Mononuclear cell (primary cell): ENCODE measurements around the gene CAPZA1. TPM values are rescaled to one million over a fixed set of nuclear protein-coding genes. Genes with fewer than 3 reads are reported as not detected.
"Not testable (repeated sequence)": the region's sequence is repeated elsewhere in the genome, so short reads cannot be mapped to it uniquely, and the experiment has no call there.

Source experiments
- H3K27me3 ChIP-seq: 2 replicates; pipeline ENCODE4 v1.6.0; 2011; ENCODE audit warnings: low read length, control low read depth; ENCODE audit not compliant: insufficient read depth
- H3K4me1 ChIP-seq: 2 replicates; pipeline ENCODE4 v1.5.1; 2011; ENCODE audit warnings: mild to moderate bottlenecking, low read length, control low read depth; ENCODE audit not compliant: insufficient read depth
- H3K4me3 ChIP-seq: 2 replicates; pipeline ENCODE4 v1.5.1; 2011; ENCODE audit warnings: mild to moderate bottlenecking, low read length, moderate library complexity
- H3K9me3 ChIP-seq: 2 replicates; pipeline ENCODE4 v1.5.1; 2011; ENCODE audit warnings: low read depth, mild to moderate bottlenecking, control low read depth, low read length
- total RNA-seq: library from RNA; depleted of rRNA; stranded (reverse); fragments of >200 nt; gene quantifications from one replicate; pipeline ENCODE4 v1.2.3, GENCODE V29; 2012

Gene CAPZA1
- total RNA-seq, 1 donor = 248 TPM

- Histone ChIP-seq H3K4me3 (peak overlapping the region; percentile 98), H3K27me3 (no peaks in the 10 kb centered on the region), H3K4me1 (peaks cover 32% of the 10 kb centered on the region), H3K9me3 (no peaks in the 10 kb centered on the region)
These were observed 1.4 kb upstream of the CAPZA1 start for GRCh38 chr1:112618114-112618720.

- Histone ChIP-seq H3K4me3 (peak within 1 kb of the TSS; percentile 98), H3K9me3 (no peaks in the 10 kb centered on the region), H3K4me1 (peaks cover 34% of the 10 kb centered on the region), H3K27me3 (no peaks in the 10 kb centered on the region)
These were observed 713 bp upstream of the CAPZA1 start, which contains the start of gene ST7L for GRCh38 chr1:112618721-112619517. ST7L (minus strand) TSS chr1:112619141; CDS start chr1:112619113, 28 bp downstream.

- Histone ChIP-seq H3K4me1 (peaks cover 48% of the 10 kb centered on the region), H3K9me3 (no peaks in the 10 kb centered on the region), H3K27me3 (no peaks in the 10 kb centered on the region), H3K4me3 (peak overlapping the region; percentile 98)
These were observed 704 bp downstream of the CAPZA1 start for GRCh38 chr1:112620377-112620695.

- not testable (repeated sequence) for H3K9me3 ChIP-seq, H3K4me3 ChIP-seq, H3K27me3 ChIP-seq
- H3K4me1 ChIP-seq = peaks cover 73% of the 10 kb centered on the region
These were observed 4.9 kb downstream of the CAPZA1 start for GRCh38 chr1:112624493-112624892.

GRCh38 chr1:112625696-112626095 lies 6.1 kb downstream of the CAPZA1 start:
- H3K27me3 ChIP-seq = no peaks in the 10 kb centered on the region

GRCh38 chr1:112626193-112626592 lies 6.6 kb downstream of the CAPZA1 start:
- Histone ChIP-seq H3K4me1 (peaks cover 77% of the 10 kb centered on the region), H3K27me3 (no peaks in the 10 kb centered on the region), H3K9me3 (no peaks in the 10 kb centered on the region), H3K4me3 (no peak overlapping the region)

More at GRCh38 chr1:112625696-112626095, 6.1 kb downstream of the CAPZA1 start:
- Histone ChIP-seq H3K9me3 (no peaks in the 10 kb centered on the region), H3K4me3 (no peak overlapping the region), H3K4me1 (peaks cover 79% of the 10 kb centered on the region)

- no peak overlapping the region for H3K4me3 ChIP-seq
- H3K27me3 ChIP-seq = no peaks in the 10 kb centered on the region
- H3K9me3 ChIP-seq = no peaks in the 10 kb centered on the region
- peaks cover 75% of the 10 kb centered on the region for H3K4me1 ChIP-seq
These were observed 7.3 kb downstream of the CAPZA1 start for GRCh38 chr1:112626887-112627286.

- Histone ChIP-seq H3K4me1 (peaks cover 73% of the 10 kb centered on the region), H3K9me3 (no peaks in the 10 kb centered on the region), H3K27me3 (no peaks in the 10 kb centered on the region), H3K4me3 (no peak overlapping the region)
These were observed 8.9 kb downstream of the CAPZA1 start for GRCh38 chr1:112628516-112628915.

- peaks cover 68% of the 10 kb centered on the region for H3K4me1 ChIP-seq
- H3K27me3 ChIP-seq = no peaks in the 10 kb centered on the region
- no peaks in the 10 kb centered on the region for H3K9me3 ChIP-seq
- H3K4me3 ChIP-seq = no peak overlapping the region
These were observed 9.6 kb downstream of the CAPZA1 start for GRCh38 chr1:112629256-112629655.

- Histone ChIP-seq H3K27me3 (no peaks in the 10 kb centered on the region), H3K4me3 (no peak overlapping the region), H3K9me3 (no peaks in the 10 kb centered on the region), H3K4me1 (peaks cover 51% of the 10 kb centered on the region)
These were observed 14.0 kb downstream of the CAPZA1 start for GRCh38 chr1:112633628-112634027.

GRCh38 chr1:112634367-112634766 lies 14.7 kb downstream of the CAPZA1 start:
- H3K27me3 ChIP-seq = no peaks in the 10 kb centered on the region
- H3K9me3 ChIP-seq = no peaks in the 10 kb centered on the region
- H3K4me1 ChIP-seq = peaks cover 45% of the 10 kb centered on the region
- H3K4me3 ChIP-seq = no peak overlapping the region

GRCh38 chr1:112636056-112636455 lies 16.4 kb downstream of the CAPZA1 start:
- Histone ChIP-seq H3K27me3 (no peaks in the 10 kb centered on the region), H3K4me1 (peaks cover 30% of the 10 kb centered on the region), H3K4me3 (no peak overlapping the region), H3K9me3 (no peaks in the 10 kb centered on the region)

- Histone ChIP-seq H3K4me1 (peaks cover 27% of the 10 kb centered on the region), H3K4me3 (no peak overlapping the region), H3K27me3 (no peaks in the 10 kb centered on the region), H3K9me3 (no peaks in the 10 kb centered on the region)
These were observed 17.1 kb downstream of the CAPZA1 start for GRCh38 chr1:112636597-112637253.

- H3K4me1 ChIP-seq = peaks cover 20% of the 10 kb centered on the region
- no peaks in the 10 kb centered on the region for H3K27me3 ChIP-seq
- H3K4me3 ChIP-seq = no peak overlapping the region
- no peaks in the 10 kb centered on the region for H3K9me3 ChIP-seq
These were observed 17.9 kb downstream of the CAPZA1 start for GRCh38 chr1:112637254-112638109.

- no peaks in the 10 kb centered on the region for H3K9me3 ChIP-seq
- no peaks in the 10 kb centered on the region for H3K27me3 ChIP-seq
- H3K4me3 ChIP-seq = no peak overlapping the region
- H3K4me1 ChIP-seq = peaks cover 20% of the 10 kb centered on the region
These were observed 18.4 kb downstream of the CAPZA1 start for GRCh38 chr1:112638110-112638428.
